Fibroblast of skin of abdomen (primary cell): ENCODE measurements around the gene PEPD.

Experiments used
- DNase-seq: peaks from one replicate; pipeline ENCODE4 v3.0.0-alpha.2; 2013

The PEPD gene

GRCh38 chr19:33510462-33511194, 11.0 kb downstream of the PEPD start:
- no peak for DNase-seq

- no peak for DNase-seq
Measured at GRCh38 chr19:33509774-33510173, 11.8 kb downstream of the PEPD start.

- DNase-seq, result no peak
Measured at GRCh38 chr19:33508941-33509614, 12.5 kb downstream of the PEPD start.

- no peak for DNase-seq
Measured at GRCh38 chr19:33508431-33508830, 13.2 kb downstream of the PEPD start.

- DNase-seq, result no peak
Measured at GRCh38 chr19:33508009-33508408, 13.6 kb downstream of the PEPD start.

DNA sequence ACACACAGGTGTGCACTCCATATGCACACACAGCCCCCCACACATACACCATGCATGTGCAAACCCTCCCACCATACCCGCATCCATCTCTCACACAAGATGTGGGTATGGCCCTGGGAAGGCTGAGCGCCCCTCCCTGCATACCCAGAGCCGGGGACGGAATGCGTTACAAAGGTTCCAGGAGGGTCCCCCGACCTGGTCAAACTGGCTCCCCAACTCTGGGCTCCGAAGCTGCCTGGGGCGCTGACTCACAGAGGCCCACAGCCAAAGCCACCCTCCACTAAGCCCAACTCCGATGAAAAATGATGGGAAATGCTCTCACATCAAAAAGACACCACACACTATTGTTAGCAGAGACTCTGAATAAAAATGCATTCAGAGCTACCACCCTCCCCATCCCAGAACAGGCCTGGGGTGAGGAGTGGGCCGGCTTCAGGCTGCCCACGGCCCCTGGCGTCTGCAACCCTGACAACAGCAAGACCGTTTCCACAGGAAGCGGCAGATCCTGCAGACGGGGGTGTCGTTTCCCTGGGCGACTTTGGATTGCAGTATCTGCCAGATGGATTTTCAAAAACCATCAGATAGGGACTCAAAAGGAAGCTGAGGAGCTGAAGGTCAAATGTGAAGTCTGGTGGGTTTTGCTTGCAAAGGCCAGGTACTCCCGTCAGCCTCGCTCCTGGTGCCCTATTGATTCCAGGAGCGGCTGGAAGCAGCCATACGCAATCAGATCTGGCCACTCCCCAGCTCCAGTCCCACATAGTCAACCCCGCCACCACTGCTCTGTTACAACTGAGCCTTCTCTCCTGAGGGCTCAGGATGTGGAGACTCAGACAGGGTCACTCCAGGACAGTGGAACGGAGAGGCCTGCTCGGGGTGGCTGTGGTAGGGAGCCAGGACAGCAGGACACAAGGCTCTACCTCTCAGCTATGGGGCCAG, 14.3 kb downstream of the PEPD start:
- no peak for DNase-seq

GRCh38 chr19:33506498-33506897, 15.1 kb downstream of the PEPD start:
- DNase-seq, result no peak

- no peak for DNase-seq
Measured at GRCh38 chr19:33505823-33506222, 15.8 kb downstream of the PEPD start.

- no peak for DNase-seq
Measured at GRCh38 chr19:33505148-33505547, 16.4 kb downstream of the PEPD start.

DNA sequence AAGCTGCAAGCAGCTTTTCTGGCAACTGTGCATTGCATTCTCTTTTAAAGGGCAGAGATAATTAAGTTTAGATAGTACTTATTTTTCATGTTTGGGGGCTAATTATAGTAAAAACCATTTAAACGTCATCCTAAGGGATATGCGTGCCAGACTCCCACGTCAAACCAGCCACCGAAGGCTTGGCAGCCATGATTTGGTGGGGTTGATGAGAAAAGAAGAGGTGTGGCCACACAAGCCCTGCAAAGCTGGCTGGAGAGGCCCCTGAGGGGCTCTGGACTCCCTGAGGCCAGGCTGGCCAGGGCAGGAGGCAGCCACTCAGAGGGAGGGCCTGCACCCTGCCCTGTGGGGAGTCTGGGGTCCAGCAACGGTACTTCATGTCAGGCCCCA, 17.5 kb downstream of the PEPD start:
- DNase-seq, result no peak

GRCh38 chr19:33503433-33504057, 18.0 kb downstream of the PEPD start:
- no peak for DNase-seq

GRCh38 chr19:33503030-33503429, 18.6 kb downstream of the PEPD start:
- no peak for DNase-seq

GRCh38 chr19:33502521-33502920, 19.1 kb downstream of the PEPD start:
- DNase-seq, result no peak

DNA sequence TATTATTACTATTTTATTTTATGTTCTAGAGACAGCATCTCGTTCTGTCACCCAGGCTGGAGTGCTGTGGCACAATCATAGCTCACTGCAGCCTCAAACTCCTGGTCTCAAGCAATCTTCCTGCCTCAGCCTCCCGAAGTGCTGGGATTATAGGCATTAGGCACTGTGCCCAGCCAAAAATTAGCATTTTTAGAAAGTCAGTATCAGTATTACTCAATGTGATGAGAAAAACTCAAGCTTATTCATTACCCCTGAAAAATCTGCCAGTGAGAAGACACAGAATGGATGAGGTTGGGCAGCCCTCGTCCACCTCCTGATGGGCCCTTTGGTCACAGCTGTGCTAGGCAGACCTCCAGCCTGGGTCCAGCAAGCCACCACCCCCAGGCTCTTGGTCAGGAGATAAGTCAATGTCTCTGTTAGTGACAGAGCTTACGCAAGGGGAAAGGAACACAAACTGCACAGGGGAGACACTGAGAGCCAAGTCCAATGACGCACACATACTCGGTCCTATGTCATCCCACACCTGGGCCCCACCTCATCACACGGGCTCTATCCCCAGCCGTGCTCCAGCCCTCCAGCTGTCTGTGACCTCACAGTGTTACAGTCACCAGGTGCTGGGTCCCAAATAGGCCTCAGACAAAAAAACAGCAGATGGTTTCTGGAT, 19.8 kb downstream of the PEPD start:
- no peak for DNase-seq

DNA sequence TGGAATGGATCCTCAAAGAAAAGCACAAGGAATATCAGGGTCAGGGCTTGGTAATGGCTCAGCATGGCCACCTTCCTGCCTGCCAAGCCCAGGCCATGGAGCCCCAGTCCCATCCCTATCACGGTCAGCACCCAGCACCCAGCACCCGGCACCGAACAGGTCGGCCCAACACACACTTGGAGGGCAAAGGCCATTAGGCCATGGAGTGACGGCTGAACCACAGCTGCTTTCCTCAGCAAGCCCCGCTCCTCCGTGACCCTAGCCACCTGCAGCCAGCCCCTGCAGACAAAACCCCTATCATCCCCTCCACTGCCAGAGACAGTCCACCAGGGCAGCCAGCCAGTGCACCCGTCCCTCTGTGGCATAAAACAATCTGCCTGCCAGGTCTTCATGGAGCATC, 20.6 kb downstream of the PEPD start:
- DNase-seq, result no peak

- no peak for DNase-seq
Measured at GRCh38 chr19:33500586-33500985, 21.0 kb downstream of the PEPD start.

DNA sequence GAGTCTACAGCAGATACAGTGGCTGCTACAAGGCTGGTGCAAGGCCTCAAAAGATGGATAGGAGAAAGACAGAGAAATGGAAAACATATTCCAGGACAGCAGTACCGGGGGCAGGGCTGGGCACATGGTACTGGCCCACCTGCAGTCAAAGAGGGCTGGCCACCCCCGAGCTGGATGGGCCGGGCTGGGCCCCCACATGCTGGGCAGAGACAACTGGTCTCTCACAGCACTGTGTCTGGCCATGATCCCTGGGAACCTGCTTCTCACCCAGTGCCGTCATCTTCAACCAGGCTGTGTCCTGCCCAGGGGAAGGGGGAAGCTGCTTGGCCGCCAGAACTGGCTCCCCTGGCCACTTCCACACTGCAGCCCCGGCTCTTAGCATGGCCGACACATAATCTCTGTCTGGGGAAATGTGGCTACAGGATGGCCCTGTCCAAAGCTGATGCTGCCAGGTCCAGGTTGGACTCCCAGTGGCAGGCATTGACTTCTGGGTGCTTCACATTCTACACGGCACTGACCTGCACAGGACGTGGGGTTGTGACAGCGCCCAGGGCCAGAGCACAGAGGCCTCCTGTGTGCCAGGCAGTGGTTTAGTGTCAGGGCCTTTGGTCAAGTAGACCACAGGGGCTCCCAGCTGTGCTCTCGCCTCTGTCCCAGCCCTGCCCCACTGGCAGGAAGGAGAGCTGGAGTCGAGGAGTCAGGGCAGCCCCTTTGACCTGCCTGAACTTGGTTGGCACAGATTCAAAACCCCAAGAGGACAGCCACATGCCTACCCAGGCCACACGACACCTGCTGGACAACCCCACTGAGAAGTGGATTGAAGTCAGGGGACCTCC, 21.7 kb downstream of the PEPD start:
- DNase-seq, result no peak

DNA sequence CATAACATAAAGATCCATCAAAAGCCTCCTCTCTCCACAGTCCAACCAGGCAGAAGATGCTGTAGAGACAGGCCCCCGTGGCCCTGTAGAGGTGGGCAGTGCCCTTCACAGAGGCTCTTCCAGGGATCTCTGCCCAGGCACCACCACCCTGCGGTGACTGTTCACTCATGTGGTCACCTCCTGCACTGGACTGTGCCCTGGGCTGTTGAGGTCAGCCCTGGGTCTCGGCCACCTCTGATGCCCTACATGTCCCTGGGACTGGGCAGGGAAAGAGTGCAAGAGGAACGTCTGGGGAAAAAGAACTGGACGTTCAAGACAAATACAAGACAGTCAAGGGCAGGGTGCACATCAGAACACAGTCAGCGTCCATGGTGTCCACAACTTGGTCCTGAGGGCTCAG, 22.3 kb downstream of the PEPD start:
- DNase-seq, result no peak

GRCh38 chr19:33498391-33499000, 23.1 kb downstream of the PEPD start:
- DNase-seq, result no peak

- DNase-seq, result no peak
Measured at GRCh38 chr19:33497778-33498175, 23.8 kb downstream of the PEPD start.
